ENCODE results near the gene SLC25A12.

Gene SLC25A12

GRCh38 chr2:171793691-171794678 is 100.1 kb downstream of the SLC25A12 start:
- H3K4me1 ChIP-seq (ENCODE audit: low read length) = no peaks in the 10 kb centered on the region; the same call in 1 of the 2 replicates
- H2AFZ ChIP-seq (ENCODE audit: low read depth, low read length) = no peak overlapping the region
- peaks cover 16% of the 10 kb centered on the region for H3K36me3 ChIP-seq (replicated peaks; ENCODE audit: low read depth, low read length)
- no peaks in the 10 kb centered on the region for H3K9me3 ChIP-seq (ENCODE audit: insufficient read depth, low read length)
- H3K79me2 ChIP-seq (ENCODE audit: low read length) = no peaks in the 10 kb centered on the region
- H3K27ac ChIP-seq (ENCODE audit: low read length) = no peak overlapping the region
- H3K9ac ChIP-seq (ENCODE audit: low read length) = no peak overlapping the region
- no peak overlapping the region for H3K4me3 ChIP-seq (ENCODE audit: low read length)
- no peak overlapping the region for H3K4me2 ChIP-seq (ENCODE audit: low read length)
- no peaks in the 10 kb centered on the region for H3K27me3 ChIP-seq (ENCODE audit: low read depth, low read length)
- no peaks in the 10 kb centered on the region for H4K20me1 ChIP-seq (ENCODE audit: insufficient read depth, low read length)
- no peak for TF ChIP-seq CTCF (IDR thresholded peaks at IDR 0.05; ENCODE audit: low read depth, low read length)
- no peak for TF ChIP-seq EZH2phosphoT487 (IDR thresholded peaks at IDR 0.05; ENCODE audit: low read depth)

GRCh38 chr2:171792886-171793580 is 101.0 kb downstream of the SLC25A12 start:
- no peak overlapping the region for H3K27ac ChIP-seq (ENCODE audit: low read length)
- H3K4me1 ChIP-seq (ENCODE audit: low read length) = peaks cover 4% of the 10 kb centered on the region; the same call in 1 of the 2 replicates
- no peak overlapping the region for H3K4me2 ChIP-seq (ENCODE audit: low read length)
- no peaks in the 10 kb centered on the region for H3K79me2 ChIP-seq (ENCODE audit: low read length)
- no peaks in the 10 kb centered on the region for H3K9me3 ChIP-seq (ENCODE audit: insufficient read depth, low read length)
- no peaks in the 10 kb centered on the region for H3K27me3 ChIP-seq (ENCODE audit: low read depth, low read length)
- H4K20me1 ChIP-seq (ENCODE audit: insufficient read depth, low read length) = no peaks in the 10 kb centered on the region
- TF ChIP-seq CTCF (IDR thresholded peaks at IDR 0.05; ENCODE audit: low read depth, low read length) (no peak), EZH2phosphoT487 (IDR thresholded peaks at IDR 0.05; ENCODE audit: low read depth) (no peak)
- H2AFZ ChIP-seq (ENCODE audit: low read depth, low read length) = no peak overlapping the region
- no peak overlapping the region for H3K4me3 ChIP-seq (ENCODE audit: low read length)
- peaks cover 16% of the 10 kb centered on the region for H3K36me3 ChIP-seq (replicated peaks; ENCODE audit: low read depth, low read length)
- H3K9ac ChIP-seq (ENCODE audit: low read length) = no peak overlapping the region

- H3K4me3 ChIP-seq (ENCODE audit: low read length) = no peak overlapping the region
- TF ChIP-seq EZH2phosphoT487 (IDR thresholded peaks at IDR 0.05; ENCODE audit: low read depth) (no peak), CTCF (IDR thresholded peaks at IDR 0.05; ENCODE audit: low read depth, low read length) (no peak)
- no peak overlapping the region for H3K27ac ChIP-seq (ENCODE audit: low read length)
- no peak overlapping the region for H3K9ac ChIP-seq (ENCODE audit: low read length)
- H3K9me3 ChIP-seq (ENCODE audit: insufficient read depth, low read length) = no peaks in the 10 kb centered on the region
- H3K27me3 ChIP-seq (ENCODE audit: low read depth, low read length) = no peaks in the 10 kb centered on the region
- H3K36me3 ChIP-seq (replicated peaks; ENCODE audit: low read depth, low read length) = peaks cover 21% of the 10 kb centered on the region
- H3K4me1 ChIP-seq (ENCODE audit: low read length) = peaks cover 4% of the 10 kb centered on the region; the same call in 1 of the 2 replicates
- H3K4me2 ChIP-seq (ENCODE audit: low read length) = no peak overlapping the region
- H4K20me1 ChIP-seq (ENCODE audit: insufficient read depth, low read length) = no peaks in the 10 kb centered on the region
- H2AFZ ChIP-seq (ENCODE audit: low read depth, low read length) = no peak overlapping the region
- no peaks in the 10 kb centered on the region for H3K79me2 ChIP-seq (ENCODE audit: low read length)
These were observed 101.9 kb downstream of the SLC25A12 start for GRCh38 chr2:171792157-171792556.

- Histone ChIP-seq H3K9ac (ENCODE audit: low read length) (no peak overlapping the region), H4K20me1 (ENCODE audit: insufficient read depth, low read length) (no peaks in the 10 kb centered on the region), H3K79me2 (ENCODE audit: low read length) (no peaks in the 10 kb centered on the region), H2AFZ (ENCODE audit: low read depth, low read length) (no peak overlapping the region), H3K27ac (ENCODE audit: low read length) (no peak overlapping the region), H3K4me1 (ENCODE audit: low read length) (peaks cover 4% of the 10 kb centered on the region; the same call in 1 of the 2 replicates), H3K9me3 (ENCODE audit: insufficient read depth, low read length) (no peaks in the 10 kb centered on the region), H3K36me3 (replicated peaks; ENCODE audit: low read depth, low read length) (peaks cover 26% of the 10 kb centered on the region), H3K4me2 (ENCODE audit: low read length) (no peak overlapping the region), H3K27me3 (ENCODE audit: low read depth, low read length) (no peaks in the 10 kb centered on the region), H3K4me3 (ENCODE audit: low read length) (no peak overlapping the region)
- TF ChIP-seq EZH2phosphoT487 (IDR thresholded peaks at IDR 0.05; ENCODE audit: low read depth) = no peak
These were observed 102.7 kb downstream of the SLC25A12 start for GRCh38 chr2:171791361-171791760.

Data from OCI-LY3 (cell line).